Limb (tissue), 2 donors: ENCODE results near the gene DCUN1D3.
A peak's percentile ranks its signal among the peaks of the same experiment; 100 is the strongest.

ENCODE experiments used
- DNase-seq, 2 donors: peaks; one replicate each; pipeline ENCODE4 v3.0.0-alpha.2; 2016; ENCODE audit errors: extremely low spot score in 2 of 2

The DCUN1D3 gene

DNA sequence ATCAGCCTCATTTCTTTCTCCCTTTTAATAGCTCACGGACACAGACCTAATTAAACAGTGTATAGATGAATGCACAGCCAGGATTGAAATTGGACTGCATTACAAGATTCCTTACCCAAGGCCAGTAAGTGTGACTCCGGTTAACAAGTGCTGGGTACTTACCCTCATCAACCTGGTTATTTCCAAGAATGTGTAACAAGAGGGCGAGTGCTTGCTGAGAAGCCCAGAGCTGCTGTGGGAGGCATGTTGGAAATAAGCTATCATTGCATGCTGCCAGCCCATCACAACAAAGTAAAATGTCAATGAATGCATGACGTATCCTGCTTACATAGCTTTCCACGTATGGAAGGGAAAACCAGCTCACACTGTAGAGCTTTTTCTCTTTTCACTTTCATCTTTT lies 19.9 kb upstream of the DCUN1D3 start:
- DNase-seq, result no peak

DNA sequence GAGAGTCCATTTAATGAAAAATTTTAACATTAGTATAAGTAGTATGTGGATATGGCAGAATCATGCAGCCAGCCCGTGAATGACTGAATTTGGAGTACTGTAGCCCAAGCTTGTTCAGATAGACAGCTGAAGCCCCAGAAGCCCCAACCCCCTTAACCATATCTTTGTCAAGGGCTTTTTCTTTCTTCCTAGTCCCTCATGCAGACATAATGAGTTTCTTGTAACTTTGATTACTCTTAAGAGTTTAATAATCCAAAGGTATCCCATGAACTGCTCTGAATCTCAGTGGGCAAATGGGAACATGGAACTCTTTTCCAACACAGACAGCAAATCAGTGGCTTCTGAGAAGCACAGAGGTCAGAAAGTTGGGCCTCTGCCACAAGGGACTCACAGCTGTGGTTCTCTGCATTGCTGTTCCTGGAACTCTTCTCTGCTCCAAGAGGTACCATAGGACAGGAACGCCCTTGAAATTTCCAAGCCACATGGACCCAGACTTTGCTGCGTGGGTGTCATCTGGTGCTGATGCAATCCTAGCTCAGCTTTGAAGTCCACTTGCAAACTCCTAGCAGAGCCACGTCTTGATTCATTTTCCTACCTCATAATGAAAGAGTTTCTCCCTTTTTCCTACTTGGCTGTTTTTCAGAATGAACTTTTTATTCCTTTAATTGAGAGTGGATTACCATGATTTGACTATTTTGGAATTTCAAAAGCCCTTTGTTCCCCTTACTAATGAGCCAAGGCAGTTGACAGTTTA lies 18.5 kb upstream of the DCUN1D3 start:
- no peak for DNase-seq

DNA sequence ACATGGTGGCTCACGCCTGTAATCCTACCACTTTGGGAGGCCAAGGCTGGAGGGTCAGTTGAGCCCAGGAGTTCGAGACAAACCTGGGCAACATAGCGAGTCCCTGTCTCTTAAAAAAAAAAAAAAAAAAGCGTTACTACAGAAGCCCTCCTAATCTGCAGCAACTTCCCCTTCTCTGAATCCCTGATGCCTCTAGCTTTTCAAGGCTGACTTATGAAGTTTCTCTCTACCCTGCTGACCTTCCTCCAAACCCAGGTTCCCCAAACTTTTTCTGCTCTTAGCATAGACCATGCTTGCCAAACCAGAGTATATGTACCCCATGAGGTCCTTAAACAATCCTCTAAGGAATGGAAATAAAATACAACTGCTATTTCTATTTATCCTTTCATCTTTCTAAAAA lies 16.8 kb upstream of the DCUN1D3 start:
- DNase-seq, result no peak

DNA sequence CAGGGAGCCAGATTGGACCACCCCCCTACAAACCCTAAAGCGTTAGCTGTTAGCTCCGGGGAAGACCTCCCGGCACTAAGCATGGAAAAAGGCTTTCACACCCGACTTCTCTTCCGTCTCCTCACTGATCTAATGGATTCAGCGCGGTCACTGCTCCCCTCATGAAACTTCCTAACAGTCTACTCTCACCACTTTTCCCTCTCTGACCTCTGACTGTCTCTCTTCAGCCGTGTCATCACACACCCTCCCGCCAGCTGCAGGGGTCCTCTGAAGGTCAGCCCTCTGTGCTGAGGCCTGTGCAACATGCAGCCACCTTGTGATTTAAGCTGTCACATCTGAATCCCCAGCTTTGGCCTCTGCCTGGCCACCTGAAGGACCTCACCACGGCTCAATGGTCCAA lies 16.1 kb upstream of the DCUN1D3 start:
- no peak for DNase-seq

DNA sequence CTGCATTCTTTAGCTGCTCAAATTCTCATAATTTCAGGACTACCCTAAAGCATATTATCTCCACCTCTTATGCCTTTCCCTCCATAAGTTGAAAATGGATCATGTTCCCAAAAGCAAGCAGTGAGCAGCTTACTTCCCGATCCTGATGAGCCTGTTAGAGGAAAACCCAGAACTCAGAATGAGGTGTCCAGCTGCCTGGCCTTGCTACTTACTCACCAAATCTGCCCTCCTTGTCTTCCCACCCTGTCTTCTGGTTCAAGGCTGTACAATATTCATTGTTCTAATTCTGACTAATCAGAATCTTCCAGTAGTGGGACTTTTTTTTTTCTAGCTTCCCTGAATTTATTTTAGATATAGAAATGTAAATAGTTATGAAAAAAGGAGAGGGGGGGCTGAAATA lies 11.2 kb upstream of the DCUN1D3 start:
- DNase-seq, result no peak

DNA sequence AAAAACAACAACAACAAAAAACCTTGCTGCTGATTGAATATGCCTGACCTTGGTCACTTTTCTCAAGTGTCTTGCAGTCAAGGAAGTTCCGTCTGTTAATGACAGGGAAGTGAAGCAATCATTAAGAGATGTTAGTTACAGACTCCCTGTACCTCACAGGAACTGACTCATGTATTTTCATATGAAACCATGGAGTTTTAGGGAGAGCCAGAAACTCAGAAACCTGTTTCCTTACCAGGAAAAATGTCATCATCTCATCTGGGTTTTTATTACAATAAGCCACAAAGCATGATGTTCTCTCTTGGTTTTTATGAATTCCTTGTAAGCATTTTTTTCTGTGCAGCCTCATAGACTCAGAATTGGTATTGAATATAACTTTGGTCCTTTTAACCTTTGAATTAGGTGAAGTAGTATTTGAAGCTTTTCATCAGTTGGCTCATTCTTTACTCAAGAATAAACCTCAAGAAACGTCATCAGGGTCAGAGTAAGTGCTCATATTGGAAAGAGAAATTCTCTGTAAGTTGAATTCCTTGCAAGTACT lies 10.7 kb upstream of the DCUN1D3 start:
- no peak for DNase-seq

DNA sequence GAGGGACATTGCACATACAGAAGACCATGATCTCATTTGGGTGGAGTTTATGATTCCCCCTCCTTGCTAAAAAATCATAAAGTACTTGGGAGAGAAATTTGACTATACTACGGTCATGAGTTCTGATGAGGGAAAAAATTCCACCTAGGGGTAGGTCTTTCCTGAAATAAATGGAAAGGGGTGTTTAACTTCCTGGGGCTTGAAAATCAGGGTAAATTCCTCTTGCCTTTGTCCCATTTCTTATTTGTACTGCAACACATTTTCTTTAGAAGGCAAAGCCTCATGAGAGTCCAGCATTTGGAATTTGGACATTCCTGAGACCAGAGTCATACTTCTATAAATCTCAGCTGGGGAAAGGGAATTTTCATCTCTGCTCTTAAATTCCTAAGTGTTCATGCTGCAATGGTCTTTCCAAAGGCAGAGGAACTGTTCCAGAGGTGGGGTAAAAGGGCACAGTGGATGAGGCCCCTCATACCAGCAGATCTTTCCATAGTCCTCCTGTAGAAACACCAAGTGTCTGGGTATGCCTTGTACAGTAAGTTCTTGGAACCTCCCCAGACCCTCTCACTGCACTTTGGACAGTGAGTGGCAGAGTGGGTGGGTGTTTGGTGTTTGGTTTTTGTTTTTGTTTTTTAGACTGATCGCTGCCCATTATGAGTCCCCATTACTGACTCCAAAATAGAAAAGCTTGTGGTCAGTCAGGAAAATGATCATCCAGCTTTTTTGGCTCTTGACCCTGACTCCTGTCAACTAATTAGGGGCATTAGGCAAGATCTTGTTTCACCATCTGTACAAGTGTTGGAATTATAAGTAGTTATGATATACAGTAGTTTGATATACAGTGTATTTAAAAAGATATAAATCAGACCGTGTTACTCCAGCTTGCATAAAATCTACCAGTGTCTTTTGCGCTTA lies 6.4 kb upstream of the DCUN1D3 start:
- no peak for DNase-seq

DNA sequence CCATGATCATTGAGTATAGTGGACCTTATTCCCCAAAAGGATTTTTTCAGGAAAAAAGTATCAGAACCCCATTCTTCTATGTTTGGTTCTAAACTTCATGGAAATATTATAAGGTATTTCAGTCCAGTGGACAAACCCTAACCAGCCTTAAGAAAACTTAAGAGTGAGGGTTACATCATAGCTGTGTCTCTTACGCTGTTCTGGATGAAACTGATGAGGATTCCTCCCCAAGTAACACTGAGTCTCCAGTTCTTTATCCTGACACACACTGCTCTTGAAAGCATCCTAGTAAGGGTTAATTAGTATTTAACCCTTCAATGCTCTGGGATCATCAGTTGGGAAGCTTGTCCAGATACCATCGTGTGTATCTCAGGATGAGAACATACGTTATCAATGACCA lies 5.4 kb upstream of the DCUN1D3 start:
- DNase-seq, result no peak

DNA sequence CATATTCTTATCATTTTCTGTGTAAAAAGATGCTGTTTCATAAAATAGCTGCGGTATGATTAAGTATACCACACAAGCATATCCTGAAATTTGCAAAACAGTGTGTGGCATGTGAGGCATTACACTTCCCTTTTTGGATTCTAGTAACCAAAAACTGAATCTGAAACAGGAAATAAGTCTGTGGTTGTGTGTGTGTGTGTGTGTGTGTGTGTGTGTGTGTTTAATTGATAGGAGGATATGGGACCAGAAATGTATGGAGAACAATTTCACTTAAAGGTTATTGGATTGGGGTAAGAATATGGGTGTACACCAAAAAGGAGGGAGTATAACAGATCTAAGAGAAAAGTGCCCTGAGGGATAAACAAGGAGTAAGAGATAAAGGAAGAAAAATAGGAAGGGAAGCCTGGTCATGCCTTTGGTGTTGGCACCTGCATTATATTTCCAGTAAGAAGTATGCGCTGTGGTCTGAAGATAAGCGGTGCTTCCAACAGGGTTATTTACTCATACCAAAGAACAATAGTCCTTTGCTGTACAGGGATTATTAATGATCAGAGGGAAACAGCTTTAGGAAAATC lies 4.4 kb upstream of the DCUN1D3 start:
- DNase-seq, result no peak

DNA sequence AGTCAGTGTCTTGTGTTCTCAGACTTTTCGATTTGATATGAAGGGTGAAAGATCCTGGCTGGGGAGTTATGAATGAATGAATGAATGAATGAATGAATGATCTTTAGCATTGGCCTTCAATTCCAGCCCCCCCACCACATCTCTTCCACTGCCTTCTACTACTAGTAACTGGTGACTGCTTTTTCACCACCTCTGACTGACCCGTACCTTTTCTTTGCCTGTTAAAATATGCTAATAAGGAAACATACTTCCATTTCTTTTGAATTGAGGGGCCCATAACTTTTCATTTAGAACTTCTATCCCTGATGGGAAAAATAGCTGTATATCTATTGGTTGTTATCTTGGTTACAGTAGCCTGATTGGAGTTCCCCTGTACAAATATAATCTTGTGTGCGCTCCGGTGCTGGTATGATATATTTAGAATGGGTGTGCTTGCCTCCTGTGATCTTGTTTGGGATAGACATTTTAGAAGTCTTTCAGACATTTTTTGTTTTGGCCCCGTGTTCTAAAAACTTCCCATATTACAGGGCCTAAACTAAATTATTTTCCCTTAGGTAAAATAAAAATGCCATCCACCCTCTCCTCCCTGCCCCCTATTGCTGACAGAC lies 3.8 kb upstream of the DCUN1D3 start:
- no peak for DNase-seq

DNA sequence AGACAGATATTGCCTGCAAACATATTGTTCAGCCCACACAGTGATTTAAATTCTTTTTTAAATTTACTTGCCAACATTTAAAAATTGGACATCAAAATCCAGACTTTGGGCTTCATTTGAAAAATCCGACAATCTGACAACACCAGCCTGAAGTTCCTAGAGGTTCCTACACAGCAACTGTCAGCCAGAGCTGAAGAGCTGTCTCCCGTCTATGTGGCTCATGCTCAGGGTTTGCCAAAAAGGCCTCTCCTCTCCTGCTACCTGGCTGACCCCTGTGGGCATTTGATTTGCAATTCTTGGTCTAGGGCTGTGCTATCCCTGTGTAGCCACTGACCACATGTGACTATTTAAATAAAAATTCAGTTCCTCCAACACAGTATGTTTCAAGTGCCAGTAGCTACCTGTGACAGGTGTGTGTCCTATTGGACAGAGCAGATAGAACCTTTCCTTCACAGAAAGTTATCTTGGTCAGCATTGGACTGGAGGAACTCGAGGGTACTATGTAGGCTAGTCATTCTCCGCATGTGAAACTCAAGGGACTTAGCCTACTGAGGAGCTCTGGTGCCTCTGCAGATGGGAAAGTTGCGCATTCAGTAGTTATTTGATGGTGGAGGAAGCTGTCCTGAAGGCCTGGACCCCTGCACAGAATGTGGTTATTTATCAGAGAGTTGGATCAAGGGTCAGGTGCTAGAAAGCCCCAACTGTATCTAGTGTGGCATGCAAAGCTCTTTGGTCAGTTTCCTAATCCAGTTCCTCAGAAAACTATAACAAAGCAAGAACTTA lies 3.1 kb upstream of the DCUN1D3 start:
- no peak for DNase-seq

DNA sequence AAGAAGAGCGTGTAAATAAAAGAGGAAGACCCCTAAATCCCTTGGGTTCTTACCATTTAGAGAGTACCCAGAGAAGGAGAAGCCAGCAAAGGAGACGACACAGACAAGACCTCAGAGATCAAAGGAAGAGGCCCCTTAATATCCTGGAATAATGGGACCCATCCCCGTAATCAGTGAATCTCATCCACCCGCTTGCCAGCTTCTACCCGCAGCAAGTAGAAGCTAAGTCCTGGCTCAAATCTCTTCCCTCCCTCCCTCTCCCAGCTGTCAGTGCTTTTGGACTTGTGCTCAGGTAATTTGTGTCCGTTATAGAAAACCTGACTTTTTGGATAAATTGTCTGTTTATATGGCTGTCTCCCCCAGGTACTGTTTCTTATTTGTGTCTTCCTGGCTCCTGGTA lies 2.3 kb upstream of the DCUN1D3 start:
- DNase-seq, result no peak

DNA sequence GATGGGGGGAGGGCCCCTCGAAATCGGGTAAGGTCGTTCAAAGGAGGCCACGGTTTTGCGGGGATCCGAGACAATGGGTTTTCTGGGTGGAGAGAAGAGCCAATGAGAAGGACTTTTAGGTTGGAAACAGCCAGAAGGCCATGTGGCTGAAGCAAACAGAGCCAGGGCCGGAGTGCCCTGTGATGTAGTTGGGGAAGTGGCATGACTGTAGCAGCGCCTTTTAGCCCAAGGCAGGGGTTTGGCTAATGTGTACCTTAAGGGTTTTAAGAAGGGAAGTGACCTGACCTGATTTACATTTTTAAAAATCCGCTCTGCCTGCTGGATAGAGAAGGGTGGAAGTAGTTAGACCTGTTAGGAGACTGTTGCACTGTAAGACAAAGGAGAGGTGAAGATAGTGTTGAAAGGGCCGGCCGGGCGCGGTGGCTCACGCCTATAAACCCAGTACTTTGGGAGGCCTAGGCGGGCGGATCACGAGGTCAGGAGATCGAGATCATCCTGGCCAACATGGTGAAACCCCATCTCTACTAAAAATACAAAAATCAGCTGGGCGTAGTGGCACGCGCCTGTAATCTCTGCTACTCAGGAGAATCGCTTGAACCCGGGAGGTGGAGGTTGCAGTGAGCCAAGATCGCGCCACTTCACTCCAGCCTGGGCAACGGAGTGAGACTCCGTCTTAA lies 1.4 kb upstream of the DCUN1D3 start:
- peak in 1 of 2 donors; percentile 71 for DNase-seq

DNA sequence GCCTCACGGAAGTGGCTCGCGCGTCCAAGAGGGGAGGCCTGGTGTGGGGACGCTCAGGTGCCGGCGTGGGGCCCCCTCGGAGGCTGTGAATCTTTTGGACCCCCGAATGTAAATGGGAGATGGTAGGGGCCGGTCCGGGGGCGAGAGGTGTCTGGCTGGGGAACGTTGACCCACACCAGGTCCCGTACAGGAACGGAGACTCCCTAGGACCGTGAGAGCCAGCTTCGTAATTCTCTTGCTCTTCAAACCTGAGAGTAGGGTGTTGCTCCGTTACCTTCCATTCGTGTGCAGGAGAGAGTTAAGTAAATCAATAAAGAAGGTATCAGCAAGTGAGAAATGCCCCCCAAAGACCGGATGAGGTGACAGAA lies 894 bp upstream of the DCUN1D3 start:
- DNase-seq, result no peak

DNA sequence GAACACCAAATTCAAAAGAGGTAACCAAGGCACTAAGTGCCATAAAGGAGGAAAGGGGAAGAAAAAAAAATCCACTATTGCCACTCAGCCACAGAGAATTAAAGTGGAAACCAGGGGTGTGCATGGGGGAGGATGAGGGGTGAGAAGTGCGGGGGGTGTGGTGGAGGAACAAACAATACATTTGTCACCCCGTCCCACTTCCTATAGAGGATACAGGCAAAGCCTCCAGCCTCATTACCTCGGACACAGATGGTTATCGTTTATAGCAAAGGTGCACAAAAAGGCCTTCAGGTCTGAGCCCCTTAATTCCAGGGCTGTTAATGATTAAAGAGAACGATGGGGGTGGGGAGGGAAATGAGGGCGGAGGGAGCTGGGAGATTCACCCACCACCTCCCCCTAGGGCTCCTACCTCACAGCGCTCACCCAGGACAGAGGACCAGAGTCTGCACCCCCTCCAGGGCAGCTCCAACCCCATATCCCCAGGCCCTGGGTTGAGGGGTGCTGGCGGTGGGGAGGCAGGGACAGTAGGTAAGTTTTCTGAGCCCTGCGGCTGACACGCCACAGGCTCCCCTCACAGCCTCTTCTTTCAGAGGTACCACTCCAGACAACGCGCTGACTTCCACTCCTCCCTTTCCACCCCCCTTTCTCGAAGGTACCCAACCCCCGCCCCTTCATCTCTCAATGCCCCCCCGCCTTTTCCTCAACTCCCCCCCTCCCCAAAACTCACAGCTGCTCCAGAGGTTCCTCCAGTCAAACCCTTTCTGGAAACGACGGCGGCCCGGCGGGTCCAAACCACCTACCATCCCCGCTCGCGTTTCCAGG lies 470 bp downstream of the DCUN1D3 start:
- DNase-seq, result no peak

DNA sequence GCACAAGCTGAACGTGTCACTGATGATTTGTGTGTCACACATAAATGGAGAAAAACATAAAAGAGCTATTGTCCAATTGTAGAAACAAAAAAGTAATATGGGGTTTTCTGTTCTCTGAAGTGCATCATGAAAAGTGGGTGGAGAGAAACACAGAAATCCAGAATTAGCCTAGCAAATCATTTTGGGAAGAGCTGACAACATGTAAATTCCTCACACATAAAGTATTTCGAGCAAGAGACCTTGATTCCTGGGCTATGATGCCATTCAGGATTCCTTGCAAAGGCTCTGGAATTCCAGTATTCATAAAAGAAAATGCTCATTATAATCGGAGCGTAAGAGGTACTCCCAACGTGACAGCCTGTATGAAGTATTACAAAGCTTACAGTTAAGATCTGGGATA lies 1.1 kb downstream of the DCUN1D3 start:
- DNase-seq, result no peak

DNA sequence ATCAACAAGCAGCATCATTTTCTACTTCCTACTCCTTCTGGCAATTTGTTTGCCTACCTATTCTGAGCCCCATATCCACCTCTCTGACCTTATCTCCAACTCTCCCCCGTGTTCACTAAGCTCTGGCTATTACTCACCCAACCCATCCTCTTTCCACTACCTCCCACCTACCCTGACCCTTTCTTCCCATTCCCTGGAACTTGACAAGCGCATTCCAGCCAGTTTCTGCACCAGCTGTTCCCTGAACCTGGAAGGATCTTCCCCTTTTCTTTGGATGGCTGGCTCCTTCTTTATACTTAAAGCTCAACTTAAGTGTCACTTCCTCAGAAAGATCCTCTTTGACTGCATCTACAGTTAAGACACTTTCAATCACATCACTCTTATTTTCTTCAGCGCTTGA lies 2.2 kb downstream of the DCUN1D3 start:
- no peak for DNase-seq

DNA sequence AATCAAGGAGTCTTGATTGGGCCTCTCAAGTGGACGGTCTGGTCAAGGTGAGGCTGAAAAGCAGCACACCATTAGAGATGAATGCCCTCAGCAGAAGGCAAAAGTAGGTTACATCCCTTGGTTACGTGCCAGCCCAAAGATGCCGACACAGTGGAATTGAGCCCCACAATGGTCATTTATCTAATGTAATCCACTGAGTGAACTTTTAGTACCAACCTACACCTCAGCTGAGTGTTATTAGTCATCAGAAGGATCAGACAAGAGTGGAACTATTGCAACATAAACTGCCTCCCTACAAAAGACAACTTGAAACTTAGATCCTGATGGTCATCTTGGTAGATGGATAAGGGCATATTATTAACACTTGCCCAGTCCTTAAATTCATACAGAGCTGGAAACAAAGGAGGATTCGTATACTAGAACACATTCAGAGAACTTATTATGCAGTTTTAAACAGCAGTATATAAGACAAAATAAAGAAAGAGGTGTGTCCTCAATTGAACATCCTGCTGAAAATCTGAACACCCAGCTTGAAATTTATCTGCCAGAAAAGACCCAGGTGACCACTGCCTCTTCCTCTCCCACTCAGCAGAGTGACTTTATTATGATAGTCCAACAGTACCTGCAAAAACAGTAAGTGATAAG lies 2.8 kb downstream of the DCUN1D3 start:
- DNase-seq, result no peak

DNA sequence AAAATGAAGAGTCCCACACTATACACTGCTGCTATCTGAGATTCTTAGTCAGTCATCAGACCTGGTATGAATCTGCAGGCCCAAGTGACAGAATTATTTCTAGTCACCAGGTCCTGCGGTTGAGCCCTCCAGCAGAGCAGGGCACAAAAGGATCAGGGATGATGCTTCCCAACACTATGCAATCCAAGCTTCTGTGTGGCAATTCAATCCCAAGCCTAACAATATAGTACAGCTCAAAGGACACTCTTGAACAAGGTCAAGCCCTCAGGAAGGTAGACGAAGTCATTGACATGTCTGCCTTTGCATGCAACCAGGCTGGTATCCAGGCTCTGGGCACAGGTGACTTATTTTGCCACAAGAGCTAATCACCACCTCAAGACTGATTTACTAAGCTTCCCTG lies 5.8 kb downstream of the DCUN1D3 start:
- no peak for DNase-seq
